ENCODE data around the gene CMIP.

Gene CMIP

DNA sequence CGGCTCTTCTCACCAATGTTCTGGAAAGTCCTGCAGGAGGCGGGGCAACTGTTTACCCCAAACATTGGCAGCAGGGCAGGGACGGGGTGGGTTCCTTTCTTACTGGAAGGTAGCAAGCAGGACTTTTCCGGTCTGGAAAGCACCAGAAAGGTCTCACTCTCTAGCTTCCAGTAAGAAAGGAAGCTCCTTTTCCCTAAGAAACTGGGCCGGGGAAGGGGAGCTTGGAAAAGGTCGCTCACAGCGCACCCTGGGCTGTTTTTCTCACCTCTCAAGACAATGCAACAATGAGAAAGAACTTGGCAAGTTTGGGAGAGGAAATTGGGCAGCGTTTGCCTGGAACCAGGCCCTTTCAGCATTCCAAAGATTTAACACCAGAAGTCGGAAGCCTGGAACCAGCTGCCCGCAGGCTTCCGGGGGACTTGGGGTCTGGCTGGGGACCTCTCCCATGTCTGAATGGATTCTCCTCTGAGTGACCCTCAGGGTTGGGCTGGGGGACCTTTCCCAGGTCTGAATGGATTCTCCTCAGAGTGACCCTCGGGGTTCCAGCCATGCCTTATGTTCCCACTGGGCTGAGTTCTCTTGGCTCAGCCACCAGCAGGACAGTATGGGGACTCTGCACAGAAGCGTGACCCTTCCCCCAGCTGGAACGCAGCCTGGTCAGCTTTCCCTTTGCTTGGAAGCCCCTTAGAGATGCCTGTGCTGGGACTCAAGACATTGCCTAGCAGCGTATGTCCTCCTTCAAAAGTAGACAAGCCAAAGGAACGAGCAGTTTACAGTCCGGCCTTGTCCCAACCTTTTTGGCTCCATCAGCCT, 167.9 kb downstream of the CMIP start:
- Histone ChIP-seq H3F3A (ENCODE audit: low read depth) (no peaks in the 10 kb centered on the region), H3K4me1 (ENCODE audit: insufficient read depth, low read length, poor library complexity, severe bottlenecking) (peaks cover 12% of the 10 kb centered on the region), H3K4me2 (ENCODE audit: low read depth, low read length, poor library complexity, severe bottlenecking) (no peak overlapping the region), H3K9ac (ENCODE audit: low read depth, low read length, poor library complexity, severe bottlenecking) (no peak overlapping the region), H3K9me3 (ENCODE audit: insufficient read depth, low read depth, low read length) (no peaks in the 10 kb centered on the region), H3K9me2 (replicated peaks; ENCODE audit: low read depth, low read length) (no peaks in the 10 kb centered on the region), H3K79me2 (ENCODE audit: insufficient read depth, low read length) (peaks cover 6% of the 10 kb centered on the region; the same call in 1 of the 2 replicates), H4K20me1 (ENCODE audit: insufficient read depth, low read length, poor library complexity, severe bottlenecking) (no peaks in the 10 kb centered on the region), H2AFZ (ENCODE audit: low read length) (no peak overlapping the region), H3K27me3 (ENCODE audit: insufficient read depth, low read length, poor library complexity, severe bottlenecking) (no peaks in the 10 kb centered on the region), H3K36me3 (ENCODE audit: insufficient read depth, low read length) (peaks cover 27% of the 10 kb centered on the region; the same call in 1 of the 2 replicates), H3K4me3 (ENCODE audit: low read length, poor library complexity, severe bottlenecking) (no peak overlapping the region)
- TF ChIP-seq, protein P1, sequence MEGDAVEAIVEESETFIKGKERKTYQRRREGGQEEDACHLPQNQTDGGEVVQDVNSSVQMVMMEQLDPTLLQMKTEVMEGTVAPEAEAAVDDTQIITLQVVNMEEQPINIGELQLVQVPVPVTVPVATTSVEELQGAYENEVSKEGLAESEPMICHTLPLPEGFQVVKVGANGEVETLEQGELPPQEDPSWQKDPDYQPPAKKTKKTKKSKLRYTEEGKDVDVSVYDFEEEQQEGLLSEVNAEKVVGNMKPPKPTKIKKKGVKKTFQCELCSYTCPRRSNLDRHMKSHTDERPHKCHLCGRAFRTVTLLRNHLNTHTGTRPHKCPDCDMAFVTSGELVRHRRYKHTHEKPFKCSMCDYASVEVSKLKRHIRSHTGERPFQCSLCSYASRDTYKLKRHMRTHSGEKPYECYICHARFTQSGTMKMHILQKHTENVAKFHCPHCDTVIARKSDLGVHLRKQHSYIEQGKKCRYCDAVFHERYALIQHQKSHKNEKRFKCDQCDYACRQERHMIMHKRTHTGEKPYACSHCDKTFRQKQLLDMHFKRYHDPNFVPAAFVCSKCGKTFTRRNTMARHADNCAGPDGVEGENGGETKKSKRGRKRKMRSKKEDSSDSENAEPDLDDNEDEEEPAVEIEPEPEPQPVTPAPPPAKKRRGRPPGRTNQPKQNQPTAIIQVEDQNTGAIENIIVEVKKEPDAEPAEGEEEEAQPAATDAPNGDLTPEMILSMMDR (conservative IDR thresholded peaks at IDR 0.05; ENCODE audit: low read length), result no peak
- no peak for TF ChIP-seq EZH2phosphoT487 (IDR thresholded peaks at IDR 0.05; ENCODE audit: borderline replicate concordance)

DNA sequence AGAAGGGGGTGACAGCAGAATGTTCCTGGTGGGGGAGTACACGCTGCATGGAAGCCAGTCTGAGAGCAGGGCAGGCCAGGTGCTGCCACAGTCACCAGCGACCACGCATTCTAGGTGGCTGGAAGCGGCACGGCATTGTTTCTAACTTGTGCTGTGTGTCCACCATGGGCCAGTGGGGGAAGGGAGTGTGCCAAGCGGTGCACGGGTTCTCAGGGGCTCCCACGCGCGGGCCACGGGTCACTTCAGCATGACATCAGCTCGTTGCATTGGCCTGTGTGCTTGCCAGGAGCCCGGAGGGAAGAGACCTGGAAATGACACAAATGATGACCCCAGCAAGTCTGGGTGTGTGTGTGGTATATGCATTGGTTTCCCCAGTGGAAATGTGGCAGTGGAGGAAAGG, 169.6 kb downstream of the CMIP start:
- TF ChIP-seq EZH2phosphoT487 (IDR thresholded peaks at IDR 0.05; ENCODE audit: borderline replicate concordance), result no peak
- TF ChIP-seq, protein P1 (conservative IDR thresholded peaks at IDR 0.05; ENCODE audit: low read length), result no peak

DNA sequence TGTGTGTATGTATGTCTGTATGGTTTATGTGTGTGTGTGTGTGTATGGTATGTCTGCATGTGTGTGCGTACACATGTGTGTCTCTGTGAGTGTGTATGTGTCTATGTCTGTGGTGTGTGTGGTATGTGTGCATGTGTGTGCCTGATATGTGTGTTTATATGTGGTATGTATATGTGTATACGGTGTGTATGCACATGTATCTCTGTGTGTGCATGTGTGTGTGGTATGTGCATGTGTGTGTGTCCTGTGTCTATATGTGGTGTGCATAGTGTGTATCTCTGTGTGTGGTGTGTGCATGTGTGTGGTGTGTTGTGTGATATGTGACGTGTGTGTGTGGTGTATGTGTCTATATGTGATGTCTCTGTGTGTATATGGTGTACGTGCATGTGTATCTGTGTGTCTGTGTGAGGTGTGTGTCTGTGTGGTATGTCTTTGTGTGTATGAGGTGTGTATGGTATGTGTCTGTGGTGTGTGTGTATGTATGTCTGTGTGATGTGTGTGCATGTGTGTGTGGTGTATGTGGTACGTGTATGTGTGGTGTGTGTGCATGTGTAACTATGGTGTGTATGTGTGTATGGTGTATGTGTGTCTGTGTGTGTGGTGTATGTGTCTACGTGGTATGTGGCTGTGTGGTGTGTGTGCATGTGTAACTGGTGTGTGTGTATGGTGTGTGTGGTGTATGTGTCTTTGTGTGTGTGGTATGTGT, 170.2 kb downstream of the CMIP start:
- no peak overlapping the region for H2AFZ ChIP-seq (ENCODE audit: low read length)

More for the DNA sequence above, 169.6 kb downstream of the CMIP start:
- no peaks in the 10 kb centered on the region for H3K27me3 ChIP-seq (ENCODE audit: insufficient read depth, low read length, poor library complexity, severe bottlenecking)
- H3K36me3 ChIP-seq (ENCODE audit: insufficient read depth, low read length), result peaks cover 30% of the 10 kb centered on the region; the same call in 1 of the 2 replicates
- no peaks in the 10 kb centered on the region for H4K20me1 ChIP-seq (ENCODE audit: insufficient read depth, low read length, poor library complexity, severe bottlenecking)
- no peaks in the 10 kb centered on the region for H3F3A ChIP-seq (ENCODE audit: low read depth)
- H3K79me2 ChIP-seq (ENCODE audit: insufficient read depth, low read length), result peaks cover 6% of the 10 kb centered on the region; the same call in 1 of the 2 replicates
- H3K4me2 ChIP-seq (ENCODE audit: low read depth, low read length, poor library complexity, severe bottlenecking), result no peak overlapping the region
- H2AFZ ChIP-seq (ENCODE audit: low read length), result no peak overlapping the region
- H3K4me3 ChIP-seq (ENCODE audit: low read length, poor library complexity, severe bottlenecking), result no peak overlapping the region
- H3K4me1 ChIP-seq (ENCODE audit: insufficient read depth, low read length, poor library complexity, severe bottlenecking), result peaks cover 12% of the 10 kb centered on the region
- H3K9ac ChIP-seq (ENCODE audit: low read depth, low read length, poor library complexity, severe bottlenecking), result no peak overlapping the region
- H3K9me2 ChIP-seq (replicated peaks; ENCODE audit: low read depth, low read length), result no peaks in the 10 kb centered on the region
- H3K9me3 ChIP-seq (ENCODE audit: insufficient read depth, low read depth, low read length), result no peaks in the 10 kb centered on the region

More for the DNA sequence above, 170.2 kb downstream of the CMIP start:
- H3K79me2 ChIP-seq (ENCODE audit: insufficient read depth, low read length), result peaks cover 6% of the 10 kb centered on the region; the same call in 1 of the 2 replicates
- no peaks in the 10 kb centered on the region for H3K9me3 ChIP-seq (ENCODE audit: insufficient read depth, low read depth, low read length)
- peaks cover 25% of the 10 kb centered on the region; the same call in 1 of the 2 replicates for H3K36me3 ChIP-seq (ENCODE audit: insufficient read depth, low read length)
- no peaks in the 10 kb centered on the region for H4K20me1 ChIP-seq (ENCODE audit: insufficient read depth, low read length, poor library complexity, severe bottlenecking)
- no peaks in the 10 kb centered on the region for H3F3A ChIP-seq (ENCODE audit: low read depth)
- H3K27me3 ChIP-seq (ENCODE audit: insufficient read depth, low read length, poor library complexity, severe bottlenecking), result no peaks in the 10 kb centered on the region
- H3K4me1 ChIP-seq (ENCODE audit: insufficient read depth, low read length, poor library complexity, severe bottlenecking), result peaks cover 12% of the 10 kb centered on the region
- H3K4me2 ChIP-seq (ENCODE audit: low read depth, low read length, poor library complexity, severe bottlenecking), result no peak overlapping the region
- no peak overlapping the region for H3K4me3 ChIP-seq (ENCODE audit: low read length, poor library complexity, severe bottlenecking)
- H3K9ac ChIP-seq (ENCODE audit: low read depth, low read length, poor library complexity, severe bottlenecking), result no peak overlapping the region
- H3K9me2 ChIP-seq (replicated peaks; ENCODE audit: low read depth, low read length), result no peaks in the 10 kb centered on the region
- TF ChIP-seq, protein P1 (conservative IDR thresholded peaks at IDR 0.05; ENCODE audit: low read length), result no peak
- no peak for TF ChIP-seq EZH2phosphoT487 (IDR thresholded peaks at IDR 0.05; ENCODE audit: borderline replicate concordance)

All from Loucy (cell line).